ENCODE results near the gene MYL5. TPM values are rescaled to one million over a fixed set of nuclear protein-coding genes. Genes with fewer than 3 reads are reported as not detected.
"Not testable (repeated sequence)": the region's sequence is repeated elsewhere in the genome, so short reads cannot be mapped to it uniquely, and the experiment has no call there.

The MYL5 gene
- polyA plus RNA-seq, 3 donors from 2014 or later = 3.3 to 8.1 (median 5.0) TPM

GRCh38 chr4:666436-666810 is 7.9 kb upstream of the MYL5 start:
- Mint-ChIP-seq H3K36me3 (peaks cover 0 to 5% (median 0%) of the 10 kb centered on the region in 3 donors), H3K9me3 (no peaks in the 10 kb centered on the region), H3K4me3 (no peak overlapping the region), H3K4me1 (peaks cover 5 to 9% of the 10 kb centered on the region in 2 donors), H3K27me3 (ENCODE audit: low read depth in 3 of 3) (peaks cover 0 to 2% (median 2%) of the 10 kb centered on the region in 3 donors), H3K27ac (no peak overlapping the region)
- no peak for DNase-seq

GRCh38 chr4:666822-667544 is 7.4 kb upstream of the MYL5 start:
- H3K9me3 Mint-ChIP-seq = no peaks in the 10 kb centered on the region
- peaks cover 0 to 5% (median 0%) of the 10 kb centered on the region in 3 donors for H3K36me3 Mint-ChIP-seq
- H3K4me1 Mint-ChIP-seq = peaks cover 5 to 9% of the 10 kb centered on the region in 2 donors
- H3K27ac Mint-ChIP-seq = no peak overlapping the region
- H3K27me3 Mint-ChIP-seq (ENCODE audit: low read depth in 3 of 3) = peaks cover 0 to 2% (median 2%) of the 10 kb centered on the region in 3 donors
- no peak for DNase-seq
- H3K4me3 Mint-ChIP-seq = no peak overlapping the region

- Mint-ChIP-seq H3K4me1 (peaks cover 5 to 11% of the 10 kb centered on the region in 2 donors), H3K27ac (peak overlapping the region in 2 of 6 donors; percentile 14 to 68), H3K9me3 (no peaks in the 10 kb centered on the region), H3K27me3 (ENCODE audit: low read depth in 3 of 3) (peaks cover 0 to 2% (median 2%) of the 10 kb centered on the region in 3 donors), H3K4me3 (no peak overlapping the region), H3K36me3 (peaks cover 0 to 5% (median 0%) of the 10 kb centered on the region in 3 donors)
- DNase-seq = no peak
These were observed 6.8 kb upstream of the MYL5 start for GRCh38 chr4:667545-667925.

GRCh38 chr4:668219-668618 is 6.1 kb upstream of the MYL5 start:
- not testable (repeated sequence) for H3K4me3 Mint-ChIP-seq; H3K9me3 Mint-ChIP-seq; DNase-seq; H3K27ac Mint-ChIP-seq; H3K36me3 Mint-ChIP-seq; H3K27me3 Mint-ChIP-seq (ENCODE audit: low read depth in 3 of 3)
- H3K4me1 Mint-ChIP-seq = peaks cover 8 to 12% of the 10 kb centered on the region in 2 donors

- not testable (repeated sequence) for H3K36me3 Mint-ChIP-seq; H3K4me3 Mint-ChIP-seq; H3K27ac Mint-ChIP-seq; H3K9me3 Mint-ChIP-seq; H3K27me3 Mint-ChIP-seq (ENCODE audit: low read depth in 3 of 3); DNase-seq
- peaks cover 8 to 10% of the 10 kb centered on the region in 2 donors for H3K4me1 Mint-ChIP-seq
These were observed 4.4 kb upstream of the MYL5 start for GRCh38 chr4:669806-670559.

- peaks cover 8 to 14% of the 10 kb centered on the region in 2 donors for H3K4me1 Mint-ChIP-seq
- H3K9me3 Mint-ChIP-seq = no peaks in the 10 kb centered on the region
- H3K36me3 Mint-ChIP-seq = peaks cover 0 to 5% (median 4%) of the 10 kb centered on the region in 3 donors
- H3K4me3 Mint-ChIP-seq = peak overlapping the region in 2 of 5 donors; percentile 38 to 47
- peak overlapping the region in 1 of 6 donors; percentile 12 for H3K27ac Mint-ChIP-seq
- H3K27me3 Mint-ChIP-seq (ENCODE audit: low read depth in 3 of 3) = peaks cover 4 to 9% (median 7%) of the 10 kb centered on the region in 3 donors
- DNase-seq = no peak
These were observed 2.6 kb upstream of the MYL5 start for GRCh38 chr4:671769-672168.

- peak overlapping the region; percentile 66 to 86 (median 76) for H3K27ac Mint-ChIP-seq
- H3K4me1 Mint-ChIP-seq = peaks cover 8 to 16% of the 10 kb centered on the region in 2 donors
- DNase-seq = no peak
- H3K27me3 Mint-ChIP-seq (ENCODE audit: low read depth in 3 of 3) = peaks cover 4 to 11% (median 5%) of the 10 kb centered on the region in 3 donors
- peak overlapping the region; percentile 73 to 89 (median 80) for H3K4me3 Mint-ChIP-seq
- peaks cover 0 to 5% (median 4%) of the 10 kb centered on the region in 3 donors for H3K36me3 Mint-ChIP-seq
- no peaks in the 10 kb centered on the region for H3K9me3 Mint-ChIP-seq
These were observed 822 bp upstream of the MYL5 start for GRCh38 chr4:673349-674091.

GRCh38 chr4:675036-675882 is 917 bp downstream of the MYL5 start:
- Mint-ChIP-seq H3K27me3 (ENCODE audit: low read depth in 3 of 3) (peaks cover 4 to 10% (median 5%) of the 10 kb centered on the region in 3 donors), H3K9me3 (no peaks in the 10 kb centered on the region), H3K4me3 (peak overlapping the region; percentile 32 to 91 (median 89)), H3K27ac (peak overlapping the region in 3 of 6 donors; percentile 57 to 91 (median 61)), H3K4me1 (peaks cover 9 to 18% of the 10 kb centered on the region in 2 donors), H3K36me3 (peaks cover 0 to 5% (median 4%) of the 10 kb centered on the region in 3 donors)
- no peak for DNase-seq

- Mint-ChIP-seq H3K27ac (peak overlapping the region in 2 of 6 donors; percentile 57 to 58), H3K4me3 (peak overlapping the region in 3 of 5 donors; percentile 26 to 91 (median 58))
- DNase-seq = no peak
These were observed 1.9 kb downstream of the MYL5 start for GRCh38 chr4:675980-676870.

GRCh38 chr4:676871-677235 is 2.5 kb downstream of the MYL5 start:
- Mint-ChIP-seq H3K27ac (no peak overlapping the region), H3K9me3 (no peaks in the 10 kb centered on the region), H3K4me1 (peaks cover 16 to 24% of the 10 kb centered on the region in 2 donors), H3K36me3 (peaks cover 0 to 4% (median 0%) of the 10 kb centered on the region in 3 donors), H3K27me3 (ENCODE audit: low read depth in 3 of 3) (peaks cover 9 to 13% (median 12%) of the 10 kb centered on the region in 3 donors), H3K4me3 (peak overlapping the region in 1 of 5 donors; percentile 44)
- no peak for DNase-seq

More at GRCh38 chr4:675980-676870, 1.9 kb downstream of the MYL5 start:
- Mint-ChIP-seq H3K9me3 (no peaks in the 10 kb centered on the region), H3K27me3 (ENCODE audit: low read depth in 3 of 3) (peaks cover 9 to 13% (median 12%) of the 10 kb centered on the region in 3 donors), H3K36me3 (peaks cover 0 to 4% (median 0%) of the 10 kb centered on the region in 3 donors), H3K4me1 (peaks cover 16 to 24% of the 10 kb centered on the region in 2 donors)

- peaks cover 16 to 22% of the 10 kb centered on the region in 2 donors for H3K4me1 Mint-ChIP-seq
- peaks cover 0 to 4% (median 0%) of the 10 kb centered on the region in 3 donors for H3K36me3 Mint-ChIP-seq
- H3K27ac Mint-ChIP-seq = peak overlapping the region in 3 of 6 donors; percentile 70 to 76 (median 73)
- no peaks in the 10 kb centered on the region for H3K9me3 Mint-ChIP-seq
- peaks cover 11 to 13% (median 12%) of the 10 kb centered on the region in 3 donors for H3K27me3 Mint-ChIP-seq (ENCODE audit: low read depth in 3 of 3)
- no peak for DNase-seq
- H3K4me3 Mint-ChIP-seq = peak overlapping the region in 1 of 5 donors; percentile 54
These were observed 3.3 kb downstream of the MYL5 start for GRCh38 chr4:677431-678293.

Data from immature natural killer cell (primary cell).